GM12891 (cell line): ENCODE data around the gene CENPS. TPM values are rescaled to one million over a fixed set of nuclear protein-coding genes. Genes with fewer than 3 reads are reported as not detected.

Source experiments
- DNase-seq: peaks from one replicate; pipeline ENCODE4 v3.0.0; 2011; ENCODE audit warnings: low spot score; ENCODE audit not compliant: insufficient read length
- FAIRE-seq: peaks from 2 replicates; lab custom pipeline; 2011; peaks lifted over from hg19 to GRCh38; lab: Jason Lieb, UNC
- PAX5 ChIP-seq: IDR thresholded peaks from 2 replicates; pipeline ENCODE4 v1.6.1; 2011; ENCODE audit warnings: low read length, moderate library complexity, mild to moderate bottlenecking; ENCODE audit not compliant: insufficient read depth, severe bottlenecking
- POLR2A ChIP-seq: IDR thresholded peaks from 2 replicates; pipeline ENCODE4 v1.6.1; 2011; ENCODE audit warnings: low read depth, low read length, control low read depth
- POLR2AphosphoS5 ChIP-seq: IDR thresholded peaks from 2 replicates; pipeline ENCODE4 v1.6.1; 2011; ENCODE audit warnings: low read depth, low read length, control low read depth
- POU2F2 ChIP-seq: IDR thresholded peaks from 2 replicates; pipeline ENCODE4 v1.6.1; 2011; ENCODE audit warnings: low read depth, mild to moderate bottlenecking, control low read depth, low read length, moderate library complexity
- SPI1 ChIP-seq: IDR thresholded peaks from 2 replicates; pipeline ENCODE4 v1.6.1; 2011; ENCODE audit warnings: low read depth, low read length, control low read depth
- TAF1 ChIP-seq: IDR thresholded peaks from 2 replicates; pipeline ENCODE4 v1.6.1; 2011; ENCODE audit warnings: low read depth, low read length, control low read depth
- polyA plus RNA-seq: library from polyadenylated mRNA; unstranded; fragments of >200 nt; gene quantifications from one replicate; pipeline ENCODE4 v1.2.1, GENCODE V29; 2012; ENCODE audit warnings: low read depth, missing spikeins, inconsistent platforms; ENCODE audit not compliant: missing spikeins

The CENPS gene
- 14.6 TPM for polyA plus RNA-seq

- DNase-seq = peak; percentile 97
- FAIRE-seq = peak; percentile 93
- TF ChIP-seq POLR2A = no peak; the same call in none of the 2 replicates
- TF ChIP-seq PAX5 = peak; percentile 58
- TF ChIP-seq POLR2AphosphoS5 = no peak
- TF ChIP-seq TAF1 = 0 out of 2 replicates have a peak, but pooled peaks have one; percentile 25
- TF ChIP-seq SPI1 = peak; percentile 65
- TF ChIP-seq POU2F2 = peak; percentile 41; the same call in 1 of the 2 replicates
These were observed at the start of gene CENPS for GRCh38 chr1:10430216-10431069. Gene CENPS (plus strand): TSS chr1:10430433. CDS start chr1:10430518, 85 bp downstream.

GRCh38 chr1:10380594-10381275 is 49.5 kb upstream of the CENPS start:
- DNase-seq = no peak
- FAIRE-seq = no peak
- TF ChIP-seq POLR2A (no peak), SPI1 (no peak), TAF1 (no peak), POU2F2 (no peak), PAX5 (no peak), POLR2AphosphoS5 (no peak)

GRCh38 chr1:10383630-10384029 is 46.6 kb upstream of the CENPS start:
- TF ChIP-seq SPI1 (no peak), POU2F2 (no peak), POLR2A (no peak), POLR2AphosphoS5 (no peak), PAX5 (no peak), TAF1 (no peak)
- no peak for FAIRE-seq
- DNase-seq = no peak

GRCh38 chr1:10384219-10384618 is 46.0 kb upstream of the CENPS start:
- TF ChIP-seq POU2F2 (no peak), SPI1 (no peak), POLR2A (no peak), TAF1 (no peak)
- DNase-seq (no peak), FAIRE-seq (no peak)

- TF ChIP-seq TAF1 (no peak), POLR2AphosphoS5 (no peak), POLR2A (no peak), POU2F2 (no peak), SPI1 (no peak)
- no peak for DNase-seq
- FAIRE-seq = no peak
These were observed 43.2 kb upstream of the CENPS start for GRCh38 chr1:10386761-10387676.

- DNase-seq (peak; percentile 28), FAIRE-seq (no peak)
- peak; percentile 59; the same call in 1 of the 2 replicates for TF ChIP-seq SPI1
- no peak for TF ChIP-seq TAF1
These were observed 42.4 kb upstream of the CENPS start for GRCh38 chr1:10387677-10388386.

- no peak for FAIRE-seq
- TF ChIP-seq TAF1 = no peak
- no peak for DNase-seq
These were observed 41.9 kb upstream of the CENPS start for GRCh38 chr1:10388387-10388715.

GRCh38 chr1:10389271-10389973 is 40.8 kb upstream of the CENPS start:
- no peak for DNase-seq
- FAIRE-seq = no peak

GRCh38 chr1:10396870-10397269 is 33.4 kb upstream of the CENPS start:
- FAIRE-seq (no peak), DNase-seq (no peak)
- no peak for TF ChIP-seq PAX5
- TF ChIP-seq POU2F2 = no peak
- TF ChIP-seq TAF1 = no peak
- TF ChIP-seq POLR2A = no peak
- no peak for TF ChIP-seq POLR2AphosphoS5
- TF ChIP-seq SPI1 = no peak

More at GRCh38 chr1:10389271-10389973, 40.8 kb upstream of the CENPS start:
- TF ChIP-seq SPI1 = no peak
- no peak for TF ChIP-seq TAF1
- TF ChIP-seq POLR2AphosphoS5 = no peak
- TF ChIP-seq PAX5 = no peak
- no peak for TF ChIP-seq POU2F2
- no peak for TF ChIP-seq POLR2A
